Heart left ventricle (tissue), 16 donors: ENCODE measurements around the gene MYO5A. TPM values are rescaled to one million over a fixed set of nuclear protein-coding genes. Genes with fewer than 3 reads are reported as not detected.

Source experiments
- ATAC-seq, 4 donors: fragments of 200-7000 bp; cut with Tn5 transposase; one replicate each; pipeline ENCODE4 v1.9.1; 2020 to 2022; ENCODE audit warnings: moderate library complexity in 4 of 4, mild to moderate bottlenecking in 3 of 4, moderate number of reproducible peaks in 1 of 4
- DNase-seq, 5 donors: peaks; one replicate each; pipeline ENCODE4 v3.0.0-alpha.2; 2020
- H3K27ac ChIP-seq, 12 donors: fragments of 200-600 bp; sonication (generic) in 4 of 12; one replicate each; pipeline versions ENCODE4 v1.5.0 to v1.8.0; 2016 to 2022; ENCODE audit warnings: mild to moderate bottlenecking in 2 of 12
- H3K27me3 ChIP-seq, 9 donors: fragments of 200-600 bp; sonication (generic) in 2 of 9; one replicate each; pipeline versions ENCODE4 v1.5.1 to v1.8.0; 2016 to 2022; ENCODE audit warnings: mild to moderate bottlenecking in 3 of 9
- H3K36me3 ChIP-seq, 9 donors: fragments of 200-600 bp; sonication (generic) in 2 of 9; one replicate each; pipeline versions ENCODE4 v1.5.0 to v1.8.0; 2018 to 2022; ENCODE audit warnings: mild to moderate bottlenecking in 2 of 9
- H3K4me1 ChIP-seq, 12 donors: fragments of 200-600 bp; sonication (generic) in 4 of 12; one replicate each; pipeline versions ENCODE4 v1.5.0 to v1.8.0; 2016 to 2022; ENCODE audit warnings: mild to moderate bottlenecking in 3 of 12
- H3K4me3 ChIP-seq, 12 donors: fragments of 200-600 bp; sonication (generic) in 4 of 12; one replicate each; pipeline versions ENCODE4 v1.5.0 to v1.8.0; 2017 to 2022; ENCODE audit warnings: mild to moderate bottlenecking in 9 of 12, moderate library complexity in 4 of 12
- H3K9me3 ChIP-seq, 12 donors: fragments of 200-600 bp; sonication (generic) in 4 of 12; one replicate each; pipeline versions ENCODE4 v1.5.0 to v1.8.0; 2016 to 2022; ENCODE audit warnings: mild to moderate bottlenecking in 1 of 12
- POLR2A ChIP-seq, 2 donors: fragments of 450-650 bp; IDR thresholded peaks; one replicate each; pipeline ENCODE4 v1.6.1; 2017; ENCODE audit warnings: antibody characterized with exemption in 2 of 2, mild to moderate bottlenecking in 2 of 2, moderate library complexity in 2 of 2
- WGBS, 4 donors: extraction: QIAGEN DNeasy Blood & Tissue Kit in 2 of 4; methylation state at CpG; one replicate each; pipeline versions ENCODE4 v1.1.5 to v1.1.7; 2013 to 2018; 5-methylcytosine and 5-hydroxymethylcytosine counted together
- intact Hi-C, 10 donors: fragments of 100-400 bp; cut with DNase I; formaldehyde crosslinking; loops; one replicate each; pipeline versions ENCODE4 v1.11.1 to v1.14.2; 2022
- polyA plus RNA-seq, 2 donors: library from polyadenylated mRNA; stranded (reverse); fragments of 200-250 nt; gene quantifications; one replicate each; pipeline ENCODE4 v1.2.3, GENCODE V29; 2013
- total RNA-seq, 9 donors: library from RNA; depleted of rRNA in 2 of 9; stranded (reverse); fragments of >200 nt in 2 of 9; fragmentation: NEBNext Ultra II Directional in 3 of 9; extraction: Animal tissue kit (Norgen Biotek cat#: 25700) in 3 of 9; gene quantifications; one replicate each; pipeline versions ENCODE4 v1.1.0 to v1.2.4, GENCODE V29; 2016 to 2023
- TF ChIP-seq, protein P1 (sequence below), 12 donors: fragments of 200-600 bp; sonication (generic) in 4 of 12; IDR thresholded peaks; one replicate each; pipeline versions ENCODE4 v1.5.0 to v1.8.0; 2018 to 2022; ENCODE audit warnings: antibody characterized with exemption in 12 of 12, mild to moderate bottlenecking in 5 of 12
- donor health status: ischemic (EF 13 %, LVEDD 7.1; RV severe dilation, severe dysfunction).
- donor health status: healthy with polysubstance abuse.
- donor health status: DM: no; HTN: yes; CAD: no.
- donor health status: DM: no; HTN: no; CAD: no.
- donor health status: ischemic (EF 25% LVEDD 6.9; RV normal size, moderate dysfunction).
- donor health status: ischemic (EF 25% LVEDD 5.7; RV mildly dilated, moderate dysfunction).
- donor health status: healthy.
- donor health status: DM: yes; HTN: yes; CAD: no.
- donor health status: ischemic (EF 35%, LVEDD 5.7; RV mildly dilated, moderate dysfunction).
- donor health status: nonischemic (EF 11% LVEDD 7.7; RV severe dilation, severe dysfunction).
- donor health status: DM: yes; HTN: yes; CAD: no.
- donor health status: PGD.
- donor health status: ischemic (EF 29% LVEDD 5.4; RV normal size, mild dysfunction).
- donor health status: nonischemic (EF 23%, LVEDD 6.1; RV moderate dilation, normal function).

Gene MYO5A
- total and polyA plus RNA-seq, 11 donors: 3.2 to 29.6 (median 6.9) TPM

DNA sequence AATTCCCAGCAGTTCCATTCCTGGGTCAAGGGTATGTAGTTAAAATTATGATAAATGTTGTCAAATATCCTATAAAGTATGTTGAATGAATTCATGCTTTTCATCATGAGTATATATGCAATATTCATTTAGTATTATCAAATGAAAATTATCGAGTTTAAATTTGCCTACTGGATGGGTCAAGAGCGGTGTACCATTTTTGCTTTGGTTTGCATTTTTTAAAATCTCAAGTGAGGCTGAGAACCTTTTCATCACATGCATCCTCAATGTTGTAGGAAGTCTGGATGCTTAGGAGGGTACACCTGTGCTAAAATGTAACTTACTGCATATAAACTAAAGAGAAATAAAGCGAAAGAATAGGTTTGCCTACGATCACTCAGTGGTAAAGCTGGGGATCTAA is 137.6 kb downstream of the MYO5A start:
- Histone ChIP-seq H3K27me3 (no peaks in the 10 kb centered on the region), H3K4me1 (peaks cover 0 to 19% (median 0%) of the 10 kb centered on the region in 12 donors), H3K4me3 (no peak overlapping the region), H3K9me3 (no peaks in the 10 kb centered on the region), H3K36me3 (peaks cover 0 to 66% (median 20%) of the 10 kb centered on the region in 9 donors), H3K27ac (no peak overlapping the region)
- TF ChIP-seq, protein P1, sequence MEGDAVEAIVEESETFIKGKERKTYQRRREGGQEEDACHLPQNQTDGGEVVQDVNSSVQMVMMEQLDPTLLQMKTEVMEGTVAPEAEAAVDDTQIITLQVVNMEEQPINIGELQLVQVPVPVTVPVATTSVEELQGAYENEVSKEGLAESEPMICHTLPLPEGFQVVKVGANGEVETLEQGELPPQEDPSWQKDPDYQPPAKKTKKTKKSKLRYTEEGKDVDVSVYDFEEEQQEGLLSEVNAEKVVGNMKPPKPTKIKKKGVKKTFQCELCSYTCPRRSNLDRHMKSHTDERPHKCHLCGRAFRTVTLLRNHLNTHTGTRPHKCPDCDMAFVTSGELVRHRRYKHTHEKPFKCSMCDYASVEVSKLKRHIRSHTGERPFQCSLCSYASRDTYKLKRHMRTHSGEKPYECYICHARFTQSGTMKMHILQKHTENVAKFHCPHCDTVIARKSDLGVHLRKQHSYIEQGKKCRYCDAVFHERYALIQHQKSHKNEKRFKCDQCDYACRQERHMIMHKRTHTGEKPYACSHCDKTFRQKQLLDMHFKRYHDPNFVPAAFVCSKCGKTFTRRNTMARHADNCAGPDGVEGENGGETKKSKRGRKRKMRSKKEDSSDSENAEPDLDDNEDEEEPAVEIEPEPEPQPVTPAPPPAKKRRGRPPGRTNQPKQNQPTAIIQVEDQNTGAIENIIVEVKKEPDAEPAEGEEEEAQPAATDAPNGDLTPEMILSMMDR (IDR thresholded peaks at IDR 0.05): no peak
- WGBS, 4 donors: 94 to 96% (median 95%) methylated on average over 4 of the region's 4 CpGs
- intact Hi-C loops: loop anchor here in 1 of 10 donors (10.0 kb wide), 1 partner anchor 56 kb away; no protein-coding TSS in a partner anchor
- ATAC-seq (no peak), DNase-seq (no peak)

DNA sequence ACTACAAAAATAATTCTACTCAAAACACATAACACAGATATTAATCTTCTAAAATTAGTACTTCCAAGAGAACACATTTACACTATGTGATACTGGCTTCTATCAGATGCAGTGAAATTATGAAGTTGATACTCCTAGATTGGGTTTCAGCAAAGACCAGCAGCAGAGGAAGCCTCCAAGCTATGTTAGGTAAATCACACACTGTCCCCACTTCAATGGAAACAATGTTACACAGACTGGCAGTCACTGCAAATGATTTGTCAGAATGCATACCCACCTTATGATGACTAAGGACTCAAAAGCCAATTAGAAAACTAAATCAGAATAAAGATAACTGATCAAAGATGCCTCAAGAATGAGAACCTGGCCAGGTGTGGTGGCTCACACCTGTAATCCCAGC is 143.0 kb downstream of the MYO5A start:
- peaks cover 0 to 93% (median 49%) of the 10 kb centered on the region in 9 donors for H3K36me3 ChIP-seq
- ATAC-seq (no peak), DNase-seq (no peak)
- H3K4me3 ChIP-seq: no peak overlapping the region
- no peaks in the 10 kb centered on the region for H3K4me1 ChIP-seq
- H3K27ac ChIP-seq: no peak overlapping the region
- intact Hi-C loops: no loop called here
- TF ChIP-seq, protein P1 (IDR thresholded peaks at IDR 0.05): no peak
- TF ChIP-seq POLR2A (IDR thresholded peaks at IDR 0.05): no peak
- no peaks in the 10 kb centered on the region for H3K9me3 ChIP-seq
- H3K27me3 ChIP-seq: no peaks in the 10 kb centered on the region

DNA sequence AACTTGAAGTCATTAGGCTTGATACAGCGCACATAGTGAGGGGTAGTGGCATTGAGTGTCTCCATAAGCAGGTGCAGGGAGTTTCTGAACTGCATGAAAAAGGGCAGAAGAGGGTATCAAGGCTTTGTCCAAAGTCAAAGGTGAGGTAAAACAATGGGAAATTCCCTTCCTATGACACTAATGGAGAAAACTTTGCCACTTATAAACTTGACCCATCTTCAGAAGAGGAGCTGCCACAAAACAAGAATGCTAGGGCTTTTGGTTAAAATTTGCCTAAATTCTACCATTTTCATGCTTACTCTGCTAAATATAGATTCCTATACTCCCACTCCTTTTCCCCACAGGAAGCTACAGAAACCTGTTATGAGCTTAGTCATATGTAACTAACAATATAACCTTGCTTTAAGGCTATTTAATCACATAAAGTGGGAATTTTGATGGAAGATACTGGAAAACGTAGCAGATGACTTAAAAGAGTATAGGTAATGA is 145.5 kb downstream of the MYO5A start:
- ATAC-seq: no peak
- no peaks in the 10 kb centered on the region for H3K27me3 ChIP-seq
- 86 to 90% (median 87%) methylated on average over 2 of the region's 2 CpGs for WGBS, 4 donors
- no peaks in the 10 kb centered on the region for H3K9me3 ChIP-seq
- H3K4me3 ChIP-seq: no peak overlapping the region
- peaks cover 0 to 95% (median 46%) of the 10 kb centered on the region in 9 donors for H3K36me3 ChIP-seq
- no peak overlapping the region for H3K27ac ChIP-seq
- no peaks in the 10 kb centered on the region for H3K4me1 ChIP-seq
- TF ChIP-seq, protein P1 (IDR thresholded peaks at IDR 0.05): no peak
- no peak for TF ChIP-seq POLR2A (IDR thresholded peaks at IDR 0.05)
- intact Hi-C loops: no loop called here
- no peak for DNase-seq

DNA sequence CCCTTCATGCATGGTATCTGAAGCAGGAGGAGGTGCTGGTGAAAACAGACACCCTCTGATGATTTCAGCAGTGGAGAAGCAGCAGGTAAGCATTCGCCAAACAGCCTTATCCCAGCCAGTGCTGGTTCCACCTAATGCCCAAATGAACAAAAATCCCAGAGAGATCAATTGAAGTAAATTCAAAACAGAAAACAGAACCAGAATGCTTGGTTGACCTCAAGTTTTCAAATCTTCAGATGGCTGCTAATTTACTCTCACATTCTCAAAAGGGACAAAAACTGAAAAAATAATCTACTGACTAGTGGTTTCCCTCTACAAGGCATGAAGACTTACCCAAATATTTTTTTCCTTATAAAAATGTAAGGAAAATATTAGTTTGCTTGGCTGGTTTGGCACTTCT is 146.0 kb downstream of the MYO5A start:
- H3K4me3 ChIP-seq: no peak overlapping the region
- WGBS, 4 donors: 84 to 97% (median 92%) methylated on average over 1 of the region's 1 CpG
- H3K36me3 ChIP-seq: peaks cover 0 to 94% (median 44%) of the 10 kb centered on the region in 9 donors
- TF ChIP-seq POLR2A (IDR thresholded peaks at IDR 0.05): no peak
- TF ChIP-seq, protein P1 (IDR thresholded peaks at IDR 0.05): no peak
- no peaks in the 10 kb centered on the region for H3K9me3 ChIP-seq
- ATAC-seq: no peak
- no peak overlapping the region for H3K27ac ChIP-seq
- H3K4me1 ChIP-seq: no peaks in the 10 kb centered on the region
- intact Hi-C loops: no loop called here
- no peak for DNase-seq
- no peaks in the 10 kb centered on the region for H3K27me3 ChIP-seq
